PC-9 (cell line): Measurements from ENCODE around the gene ZNF79. TPM values are rescaled to one million over a fixed set of nuclear protein-coding genes. Genes with fewer than 3 reads are reported as not detected.

Experiments
- BruUV-seq: library from RNA; stranded (reverse); fragments of 400-500 nt; replicated peaks from 2 replicates; lab custom pipeline; 2021; lab: Mats Ljungman, UMichigan
- CTCF ChIA-PET: fragments of 300-600 bp; sonication (Branson Sonifier 250); formaldehyde crosslinking; loops from one replicate; lab custom pipeline; 2022; ENCODE audit warnings: antibody characterized with exemption; lab: Charles Lee
- POLR2A ChIA-PET: fragments of 300-600 bp; sonication (Branson Sonifier 250); formaldehyde crosslinking; loops from one replicate; lab custom pipeline; 2022; ENCODE audit warnings: antibody characterized with exemption; ENCODE audit not compliant: unreplicated experiment; lab: Charles Lee
- DNase-seq, 2 experiments: peaks; one replicate each; pipeline versions ENCODE4 v3.0.0 to v3.0.0-alpha.2; 2015 to 2022; ENCODE audit warnings: mixed read lengths in 1 of 2
- H2AFZ ChIP-seq: fragments of 200-600 bp; sonication (generic); 2 replicates; pipeline ENCODE4 v1.8.1; 2017; ENCODE audit warnings: antibody characterized with exemption
- H3F3A ChIP-seq: fragments of 200-600 bp; sonication (generic); 2 replicates; pipeline ENCODE4 v1.8.1; 2017; ENCODE audit warnings: antibody characterized with exemption, mild to moderate bottlenecking, low read depth; ENCODE audit not compliant: insufficient read depth
- H3K27ac ChIP-seq: fragments of 200-600 bp; sonication (generic); 2 replicates; pipeline ENCODE4 v1.6.1; 2016; ENCODE audit warnings: mixed run types
- H3K27me3 ChIP-seq: fragments of 200-600 bp; sonication (generic); 2 replicates; pipeline ENCODE4 v1.6.1; 2016; ENCODE audit warnings: low read depth, mixed run types; ENCODE audit not compliant: insufficient read depth
- H3K36me3 ChIP-seq: fragments of 200-600 bp; sonication (generic); 2 replicates; pipeline ENCODE4 v1.6.1; 2016; ENCODE audit warnings: low read depth, mixed run types
- H3K4me1 ChIP-seq: fragments of 200-600 bp; sonication (generic); replicated peaks from 2 replicates; pipeline ENCODE4 v1.6.1; 2016; ENCODE audit warnings: mixed run types; ENCODE audit not compliant: insufficient read depth
- H3K4me2 ChIP-seq: fragments of 200-600 bp; sonication (generic); 2 replicates; pipeline ENCODE4 v1.6.1; 2017; ENCODE audit warnings: mixed run types
- H3K4me3 ChIP-seq: fragments of 200-600 bp; sonication (generic); 2 replicates; pipeline ENCODE4 v1.6.1; 2016; ENCODE audit warnings: mixed run types
- H3K79me2 ChIP-seq: fragments of 200-600 bp; sonication (generic); 2 replicates; pipeline ENCODE4 v1.6.1; 2017; ENCODE audit warnings: low read depth, mixed run types
- H3K9me2 ChIP-seq: fragments of 200-600 bp; sonication (generic); 2 replicates; pipeline ENCODE4 v1.8.1; 2017; ENCODE audit warnings: mild to moderate bottlenecking; ENCODE audit not compliant: insufficient read depth
- H3K9me3 ChIP-seq: fragments of 200-600 bp; sonication (generic); 2 replicates; pipeline ENCODE4 v1.8.1; 2016; ENCODE audit warnings: low read depth; ENCODE audit not compliant: insufficient read depth
- H4K20me1 ChIP-seq: fragments of 200-600 bp; sonication (generic); 2 replicates; pipeline ENCODE4 v1.8.1; 2017; ENCODE audit not compliant: insufficient read depth
- EZH2 ChIP-seq: fragments of 200-600 bp; sonication (generic); IDR thresholded peaks from 2 replicates; pipeline ENCODE4 v1.8.0; 2017; ENCODE audit warnings: antibody characterized with exemption, low read depth
- intact Hi-C: fragments of 100-400 bp; cut with micrococcal nuclease; formaldehyde crosslinking; loops from one replicate; pipeline ENCODE4 v1.10.0; 2022; ENCODE audit not compliant: unreplicated experiment
- total RNA-seq: library from RNA; stranded (reverse); gene quantifications from 2 replicates; pipeline ENCODE4 v1.2.3, GENCODE V29; 2021
- TF ChIP-seq, protein P1 (sequence below): fragments of 200-600 bp; sonication (generic); conservative IDR thresholded peaks from 2 replicates; pipeline ENCODE4 v1.6.1; 2017; ENCODE audit warnings: mixed run types, antibody characterized with exemption, mild to moderate bottlenecking, moderate library complexity

Gene ZNF79
- total RNA-seq, 1 experiment from 2014 or later: 5.8 TPM

DNA sequence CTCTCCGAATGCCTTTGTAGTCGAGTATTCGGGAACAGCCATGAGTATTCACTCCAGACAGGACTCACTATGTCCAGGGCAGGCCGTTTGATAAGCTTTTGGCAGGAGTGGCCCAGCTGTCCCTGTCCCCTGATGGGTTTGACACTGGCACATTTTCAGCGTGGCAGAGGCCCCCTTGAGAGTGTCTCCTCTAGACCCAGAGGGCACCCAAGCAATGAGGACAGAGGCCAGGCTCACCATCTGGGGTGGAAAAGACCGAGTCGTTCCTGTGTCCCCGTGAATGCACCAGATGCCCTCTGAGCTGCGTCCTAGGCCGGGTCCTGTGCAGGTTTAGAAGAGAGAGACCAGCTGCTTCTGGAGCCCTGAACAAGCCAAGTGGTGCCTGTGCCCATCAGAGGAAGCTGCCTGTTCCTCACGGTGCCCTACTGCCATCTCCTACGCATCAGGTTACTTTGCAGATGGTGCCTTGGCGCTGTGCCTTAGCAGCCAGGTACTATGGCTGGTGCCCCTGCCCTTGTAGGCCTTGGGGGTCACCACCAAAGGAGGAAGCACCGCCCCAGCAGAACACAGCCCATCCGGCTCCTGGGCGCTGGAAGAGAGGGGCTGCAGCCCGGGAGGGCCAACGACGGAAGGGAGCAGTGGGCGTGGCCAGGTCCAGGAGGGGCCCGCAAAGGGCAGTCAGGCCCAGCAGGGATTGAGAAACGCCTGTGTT lies 69.6 kb downstream of the ZNF79 start:
- POLR2A ChIA-PET: no interaction called here
- Histone ChIP-seq H3K9me3 (no peaks in the 10 kb centered on the region), H2AFZ (no peak overlapping the region), H3F3A (peaks cover 38% of the 10 kb centered on the region), H3K27me3 (no peaks in the 10 kb centered on the region), H3K27ac (no peak overlapping the region), H3K36me3 (peaks cover 4% of the 10 kb centered on the region), H4K20me1 (peaks cover 6% of the 10 kb centered on the region; the same call in 1 of the 2 replicates), H3K4me2 (no peak overlapping the region), H3K4me3 (no peak overlapping the region), H3K9me2 (no peaks in the 10 kb centered on the region), H3K4me1 (peaks cover 14% of the 10 kb centered on the region), H3K79me2 (no peaks in the 10 kb centered on the region)
- BruUV-seq: no TSS peak
- CTCF ChIA-PET: interaction anchor here (0.6 kb wide), 1 partner anchor 37 kb away, joined by 6 read pairs; no protein-coding TSS in a partner anchor
- TF ChIP-seq, protein P1, sequence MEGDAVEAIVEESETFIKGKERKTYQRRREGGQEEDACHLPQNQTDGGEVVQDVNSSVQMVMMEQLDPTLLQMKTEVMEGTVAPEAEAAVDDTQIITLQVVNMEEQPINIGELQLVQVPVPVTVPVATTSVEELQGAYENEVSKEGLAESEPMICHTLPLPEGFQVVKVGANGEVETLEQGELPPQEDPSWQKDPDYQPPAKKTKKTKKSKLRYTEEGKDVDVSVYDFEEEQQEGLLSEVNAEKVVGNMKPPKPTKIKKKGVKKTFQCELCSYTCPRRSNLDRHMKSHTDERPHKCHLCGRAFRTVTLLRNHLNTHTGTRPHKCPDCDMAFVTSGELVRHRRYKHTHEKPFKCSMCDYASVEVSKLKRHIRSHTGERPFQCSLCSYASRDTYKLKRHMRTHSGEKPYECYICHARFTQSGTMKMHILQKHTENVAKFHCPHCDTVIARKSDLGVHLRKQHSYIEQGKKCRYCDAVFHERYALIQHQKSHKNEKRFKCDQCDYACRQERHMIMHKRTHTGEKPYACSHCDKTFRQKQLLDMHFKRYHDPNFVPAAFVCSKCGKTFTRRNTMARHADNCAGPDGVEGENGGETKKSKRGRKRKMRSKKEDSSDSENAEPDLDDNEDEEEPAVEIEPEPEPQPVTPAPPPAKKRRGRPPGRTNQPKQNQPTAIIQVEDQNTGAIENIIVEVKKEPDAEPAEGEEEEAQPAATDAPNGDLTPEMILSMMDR: no peak
- TF ChIP-seq EZH2: no peak
- DNase-seq: no peak
- intact Hi-C loops: no loop called here

DNA sequence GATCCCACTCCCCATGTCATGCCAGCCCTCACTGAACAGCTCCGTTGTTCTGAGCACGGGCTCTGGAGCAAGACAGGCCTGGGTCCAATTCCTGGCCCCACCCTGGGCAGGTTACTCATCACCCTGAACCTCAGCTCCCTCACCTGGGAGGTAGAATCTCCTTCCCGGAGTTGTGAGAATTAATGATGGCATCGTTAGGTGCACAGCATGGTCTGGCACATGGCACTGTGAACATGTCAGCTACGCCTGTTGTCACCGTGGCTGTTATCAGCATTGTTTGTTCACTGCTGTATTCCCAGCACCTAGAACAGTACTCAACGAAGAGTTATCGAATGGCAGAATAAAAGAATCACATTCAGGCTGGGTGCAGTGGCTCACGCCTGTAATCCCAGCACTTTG lies 70.1 kb downstream of the ZNF79 start:
- H3K4me2 ChIP-seq: no peak overlapping the region
- peaks cover 6% of the 10 kb centered on the region; the same call in 1 of the 2 replicates for H4K20me1 ChIP-seq
- H3K4me3 ChIP-seq: no peak overlapping the region
- no peaks in the 10 kb centered on the region for H3K27me3 ChIP-seq
- no peaks in the 10 kb centered on the region for H3K9me2 ChIP-seq
- BruUV-seq: no TSS peak
- H3K36me3 ChIP-seq: peaks cover 4% of the 10 kb centered on the region
- H3K9me3 ChIP-seq: no peaks in the 10 kb centered on the region
- H2AFZ ChIP-seq: no peak overlapping the region
- intact Hi-C loops: no loop called here
- no peaks in the 10 kb centered on the region for H3K79me2 ChIP-seq
- H3F3A ChIP-seq: peaks cover 43% of the 10 kb centered on the region
- peaks cover 14% of the 10 kb centered on the region for H3K4me1 ChIP-seq
- ChIA-PET POLR2A (no interaction called here), CTCF (interaction anchor here (0.6 kb wide), 1 partner anchor 38 kb away, joined by 6 read pairs; no protein-coding TSS in a partner anchor)
- no peak for DNase-seq
- H3K27ac ChIP-seq: no peak overlapping the region
- TF ChIP-seq, protein P1: no peak
- no peak for TF ChIP-seq EZH2

Other genes starting within 250 kb of the ZNF79 start
- gene GARNL3, start 159.6 kb upstream of the ZNF79 start, total RNA-seq: 10.8 and 18.1 TPM in 2 replicates
- 19.1 and 24.6 TPM in 2 replicates for gene SLC2A8, start 27.2 kb upstream of the ZNF79 start, total RNA-seq
- 1,648 and 1,717 TPM in 2 replicates for gene RPL12, start 27.0 kb downstream of the ZNF79 start, total RNA-seq
- 44.0 and 63.9 TPM in 2 replicates for gene LRSAM1, start 27.1 kb downstream of the ZNF79 start, total RNA-seq
- 35.1 and 44.0 TPM in 2 replicates for gene STXBP1, start 187.9 kb downstream of the ZNF79 start, total RNA-seq